CD4-positive, alpha-beta T cell (primary cell): ENCODE results near the gene CACNA1E. TPM values are rescaled to one million over a fixed set of nuclear protein-coding genes. Genes with fewer than 3 reads are reported as not detected.
"Not testable (repeated sequence)": the region's sequence is repeated elsewhere in the genome, so short reads cannot be mapped to it uniquely, and the experiment has no call there.

Experiments
- ATAC-seq: fragments of 200-7000 bp; cut with Tn5 transposase; one replicate; pipeline ENCODE4 v1.10.0; 2022; ENCODE audit warnings: mild to moderate bottlenecking; ENCODE audit not compliant: poor library complexity
- CTCF ChIA-PET: fragments of 350-600 bp; sonication (Branson Sonifier 250); formaldehyde crosslinking; loops from one replicate; lab custom pipeline; 2021; ENCODE audit warnings: antibody characterized with exemption, inconsistent platforms; lab: Charles Lee
- POLR2A ChIA-PET: fragments of 350-600 bp; sonication (Branson Sonifier 250); formaldehyde crosslinking; loops from one replicate; lab custom pipeline; 2021; ENCODE audit warnings: antibody characterized with exemption, inconsistent platforms; lab: Charles Lee
- DNase-seq, 14 experiments: peaks; one replicate each; pipeline ENCODE4 v3.0.0-alpha.2; 2013 to 2020; ENCODE audit warnings: mixed read lengths in 2 of 14
- H3K27ac ChIP-seq, 2 donors: one replicate each; pipeline versions ENCODE4 v1.5.1 to v1.7.0; 2013; ENCODE audit warnings: low read length in 2 of 2, low read depth in 1 of 2, mild to moderate bottlenecking in 1 of 2
- H3K27me3 ChIP-seq, 2 experiments: 1 replicate in 1 of 2; 2 replicates in 1 of 2; pipeline versions ENCODE4 v1.6.1 to v1.7.0; 2013; ENCODE audit warnings: low read length in 2 of 2, control low read depth in 1 of 2, mild to moderate bottlenecking in 1 of 2, moderate library complexity in 1 of 2; ENCODE audit not compliant: insufficient read depth in 2 of 2, control insufficient read depth in 1 of 2
- H3K36me3 ChIP-seq: one replicate; pipeline ENCODE4 v1.6.1; 2013; ENCODE audit warnings: low read length, control low read depth; ENCODE audit not compliant: insufficient read depth
- H3K4me1 ChIP-seq: one replicate; pipeline ENCODE4 v1.6.1; 2013; ENCODE audit warnings: low read length, control low read depth; ENCODE audit not compliant: insufficient read depth
- H3K4me3 ChIP-seq: one replicate; pipeline ENCODE4 v1.5.1; 2013; ENCODE audit warnings: mild to moderate bottlenecking, low read length, moderate library complexity
- H3K9me3 ChIP-seq, 2 experiments: 1 replicate in 1 of 2; 2 replicates in 1 of 2; pipeline versions ENCODE4 v1.6.1 to v1.7.0; 2013; ENCODE audit warnings: low read length in 2 of 2, mild to moderate bottlenecking in 2 of 2, control low read depth in 1 of 2, moderate library complexity in 1 of 2; ENCODE audit not compliant: control insufficient read depth in 1 of 2, insufficient read depth in 1 of 2
- H3K27ac Mint-ChIP-seq: one replicate; pipeline ENCODE4 v1.8.0; 2020; ENCODE audit warnings: mixed read lengths
- H3K27me3 Mint-ChIP-seq: one replicate; pipeline ENCODE4 v1.8.0; 2021; ENCODE audit warnings: mixed read lengths
- H3K36me3 Mint-ChIP-seq: one replicate; pipeline ENCODE4 v1.8.0; 2021; ENCODE audit warnings: low read depth, mixed read lengths
- H3K4me1 Mint-ChIP-seq: one replicate; pipeline ENCODE4 v1.8.0; 2021; ENCODE audit warnings: low read depth, mixed read lengths
- H3K4me3 Mint-ChIP-seq: one replicate; pipeline ENCODE4 v1.8.0; 2020; ENCODE audit warnings: mild to moderate bottlenecking, mixed read lengths
- H3K9me3 Mint-ChIP-seq: one replicate; pipeline ENCODE4 v1.8.0; 2020; ENCODE audit warnings: mixed read lengths
- intact Hi-C, 2 experiments: fragments of 100-400 bp; cut with DNase I in 1 of 2; cut with micrococcal nuclease in 1 of 2; formaldehyde crosslinking; loops; one replicate each; pipeline versions ENCODE4 v1.15.1 to v1.9.0; 2023 to 2025; cut with DNase I, micrococcal nuclease
- total RNA-seq, 174 experiments: library from RNA in 2 of 174; stranded (reverse) in 2 of 174; gene quantifications; one replicate each; pipeline ENCODE4 v1.2.3 and lab custom pipeline; 2021 to 2026
- TF ChIP-seq, protein P1 (sequence below): fragments of 200-600 bp; IDR thresholded peaks from one replicate; pipeline ENCODE4 v1.8.0; 2022; ENCODE audit warnings: antibody characterized with exemption, mild to moderate bottlenecking

The CACNA1E gene
- total RNA-seq, 2 experiments from 2014 or later = not detected

DNA sequence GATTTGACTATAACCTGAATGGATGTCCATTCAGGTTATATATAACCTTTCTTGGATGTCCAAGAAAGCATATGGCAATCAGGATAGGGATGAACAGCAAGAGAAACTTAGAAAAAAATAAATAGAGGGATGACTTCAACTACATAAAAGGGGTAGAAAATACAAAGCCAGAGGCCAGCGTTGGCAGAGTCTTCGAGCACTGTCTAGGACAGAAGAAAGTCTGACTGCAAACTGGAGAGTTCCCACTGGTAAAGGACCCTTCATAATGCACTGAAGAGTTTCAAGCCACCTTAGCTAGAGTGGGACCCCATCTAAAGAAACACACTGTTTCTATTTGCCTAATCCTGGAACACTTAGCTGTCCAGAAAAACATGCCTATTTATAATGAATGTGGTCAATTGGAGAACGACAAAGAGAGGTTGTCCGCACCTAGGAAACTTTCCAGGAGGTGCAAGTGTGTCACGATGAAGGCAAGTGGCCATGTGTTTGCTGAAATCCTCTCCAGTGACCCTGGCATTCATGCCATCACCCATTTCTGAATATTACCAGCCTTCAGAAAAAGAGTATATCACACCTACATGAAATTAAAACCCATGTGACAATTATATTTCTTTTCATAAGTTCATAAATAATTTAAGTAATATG is 362.8 kb downstream of the CACNA1E start:
- ChIA-PET POLR2A (no interaction called here), CTCF (no interaction called here)
- H3K27me3 Mint-ChIP-seq = peaks cover 10% of the 10 kb centered on the region
- Histone ChIP-seq H3K4me3 (no peak overlapping the region), H3K27me3 (peaks cover 0 to 6% of the 10 kb centered on the region in 2 experiments), H3K36me3 (no peaks in the 10 kb centered on the region), H3K27ac (no peak overlapping the region), H3K9me3 (peaks cover 0 to 6% of the 10 kb centered on the region in 2 experiments), H3K4me1 (no peaks in the 10 kb centered on the region)
- H3K36me3 Mint-ChIP-seq = no peaks in the 10 kb centered on the region
- H3K4me1 Mint-ChIP-seq = no peaks in the 10 kb centered on the region
- H3K4me3 Mint-ChIP-seq = no peak overlapping the region
- TF ChIP-seq, protein P1, sequence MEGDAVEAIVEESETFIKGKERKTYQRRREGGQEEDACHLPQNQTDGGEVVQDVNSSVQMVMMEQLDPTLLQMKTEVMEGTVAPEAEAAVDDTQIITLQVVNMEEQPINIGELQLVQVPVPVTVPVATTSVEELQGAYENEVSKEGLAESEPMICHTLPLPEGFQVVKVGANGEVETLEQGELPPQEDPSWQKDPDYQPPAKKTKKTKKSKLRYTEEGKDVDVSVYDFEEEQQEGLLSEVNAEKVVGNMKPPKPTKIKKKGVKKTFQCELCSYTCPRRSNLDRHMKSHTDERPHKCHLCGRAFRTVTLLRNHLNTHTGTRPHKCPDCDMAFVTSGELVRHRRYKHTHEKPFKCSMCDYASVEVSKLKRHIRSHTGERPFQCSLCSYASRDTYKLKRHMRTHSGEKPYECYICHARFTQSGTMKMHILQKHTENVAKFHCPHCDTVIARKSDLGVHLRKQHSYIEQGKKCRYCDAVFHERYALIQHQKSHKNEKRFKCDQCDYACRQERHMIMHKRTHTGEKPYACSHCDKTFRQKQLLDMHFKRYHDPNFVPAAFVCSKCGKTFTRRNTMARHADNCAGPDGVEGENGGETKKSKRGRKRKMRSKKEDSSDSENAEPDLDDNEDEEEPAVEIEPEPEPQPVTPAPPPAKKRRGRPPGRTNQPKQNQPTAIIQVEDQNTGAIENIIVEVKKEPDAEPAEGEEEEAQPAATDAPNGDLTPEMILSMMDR = no peak
- H3K27ac Mint-ChIP-seq = no peak overlapping the region
- DNase-seq = no peak
- no peak for ATAC-seq
- no peaks in the 10 kb centered on the region for H3K9me3 Mint-ChIP-seq
- intact Hi-C loops = no loop called here

DNA sequence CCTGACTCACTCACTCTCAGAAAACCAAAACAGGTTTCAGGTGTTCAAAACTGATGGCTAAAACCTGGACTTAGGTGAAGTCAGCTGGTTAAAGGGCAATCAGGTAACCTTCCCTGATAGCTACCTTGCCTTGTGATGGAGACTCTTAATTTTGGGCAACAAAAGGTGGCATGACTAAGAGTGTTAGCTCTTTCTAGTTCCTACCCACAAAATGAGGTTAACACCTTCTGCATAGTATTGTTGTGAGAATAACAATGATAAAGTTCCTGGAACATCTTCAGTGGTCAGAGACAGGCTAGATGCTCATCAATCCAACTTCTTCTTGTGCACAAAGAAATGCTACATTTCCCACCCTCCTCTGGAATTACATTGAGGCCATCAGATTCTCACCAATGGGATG is 363.4 kb downstream of the CACNA1E start:
- TF ChIP-seq, protein P1 = no peak
- no peak overlapping the region for H3K27ac ChIP-seq
- H3K27ac Mint-ChIP-seq = no peak overlapping the region
- no peaks in the 10 kb centered on the region for H3K36me3 ChIP-seq
- H3K36me3 Mint-ChIP-seq = no peaks in the 10 kb centered on the region
- H3K9me3 Mint-ChIP-seq = peaks cover under 1% of the 10 kb centered on the region
- peaks cover 10% of the 10 kb centered on the region for H3K27me3 Mint-ChIP-seq
- no peaks in the 10 kb centered on the region for H3K4me1 Mint-ChIP-seq
- H3K4me3 ChIP-seq = no peak overlapping the region
- DNase-seq (no peak), ATAC-seq (no peak)
- POLR2A ChIA-PET = no interaction called here
- peaks cover 0 to 6% of the 10 kb centered on the region in 2 experiments for H3K9me3 ChIP-seq
- CTCF ChIA-PET = no interaction called here
- intact Hi-C loops = no loop called here
- H3K4me1 ChIP-seq = no peaks in the 10 kb centered on the region
- no peak overlapping the region for H3K4me3 Mint-ChIP-seq
- peaks cover 0 to 6% of the 10 kb centered on the region in 2 experiments for H3K27me3 ChIP-seq

DNA sequence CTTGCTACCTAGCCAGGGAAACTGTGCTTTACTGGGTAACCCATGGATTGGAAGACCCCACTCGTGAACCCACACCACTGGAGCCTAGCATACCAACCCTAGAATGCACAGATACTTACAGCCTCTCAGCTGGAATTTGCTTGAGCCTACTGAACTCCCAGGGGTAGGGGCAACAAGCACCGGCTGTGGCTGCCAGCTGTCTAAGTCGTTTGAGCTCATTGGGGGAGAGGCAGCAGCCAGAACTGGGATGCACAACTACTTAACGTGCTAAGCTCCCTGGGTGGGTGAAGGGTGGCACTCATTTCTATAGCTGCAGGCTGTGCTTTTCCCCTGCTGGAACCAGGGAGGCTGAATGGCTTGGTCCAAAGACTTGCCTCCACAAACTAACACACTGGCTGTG is 365.8 kb downstream of the CACNA1E start:
- no peaks in the 10 kb centered on the region for H3K36me3 ChIP-seq
- H3K27me3 ChIP-seq = peaks cover 0 to 5% of the 10 kb centered on the region in 2 experiments
- TF ChIP-seq, protein P1 = no peak
- no peaks in the 10 kb centered on the region for H3K4me1 ChIP-seq
- Mint-ChIP-seq H3K27ac (no peak overlapping the region), H3K4me1 (no peaks in the 10 kb centered on the region), H3K27me3 (peaks cover 10% of the 10 kb centered on the region), H3K9me3 (peaks cover 9% of the 10 kb centered on the region), H3K4me3 (no peak overlapping the region), H3K36me3 (no peaks in the 10 kb centered on the region)
- POLR2A ChIA-PET = no interaction called here
- intact Hi-C loops = no loop called here
- H3K4me3 ChIP-seq = no peak overlapping the region
- H3K27ac ChIP-seq = no peak overlapping the region
- DNase-seq (no peak), ATAC-seq (no peak)
- peaks cover 0 to 6% of the 10 kb centered on the region in 2 experiments for H3K9me3 ChIP-seq
- CTCF ChIA-PET = no interaction called here

DNA sequence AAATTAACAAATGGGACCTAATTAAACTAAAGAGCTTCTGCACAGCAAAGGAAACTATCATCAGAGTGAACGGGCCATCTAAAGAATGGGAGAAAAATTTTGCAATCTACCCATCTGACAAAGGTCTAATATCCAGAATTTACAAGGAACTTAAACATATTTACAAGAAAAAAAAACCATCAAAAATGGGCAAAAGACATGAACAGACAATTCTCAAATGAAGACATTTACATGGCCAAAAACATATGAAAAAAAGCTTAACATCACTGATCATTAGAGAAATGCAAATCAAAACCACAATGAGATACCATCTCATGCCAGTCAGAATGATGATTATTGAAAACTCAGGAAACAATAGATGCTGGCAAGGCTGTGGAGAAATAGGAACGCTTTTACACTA is 370.9 kb downstream of the CACNA1E start:
- H3K27me3 Mint-ChIP-seq, ATAC-seq, H3K36me3 Mint-ChIP-seq, H3K9me3 ChIP-seq, H3K27me3 ChIP-seq, intact Hi-C loops, H3K4me3 Mint-ChIP-seq, DNase-seq, H3K36me3 ChIP-seq, H3K4me3 ChIP-seq, H3K27ac Mint-ChIP-seq, H3K27ac ChIP-seq, H3K4me1 ChIP-seq, H3K4me1 Mint-ChIP-seq, CTCF ChIA-PET: not testable (repeated sequence)
- POLR2A ChIA-PET = interaction anchor here (0.7 kb wide), 1 partner anchor 14 kb away, joined by 3 read pairs; no protein-coding TSS in a partner anchor
- peaks cover 10% of the 10 kb centered on the region for H3K9me3 Mint-ChIP-seq
